Activated naive CD4-positive, alpha-beta T cell treated with Interleukin-2 at 50 U/mL for 16 hours (primary cell): ENCODE measurements around the gene TECPR2.
"Not testable (repeated sequence)": the region's sequence is repeated elsewhere in the genome, so short reads cannot be mapped to it uniquely, and the experiment has no call there.

Experiments
- DNase-seq: peaks from one replicate; pipeline ENCODE4 v3.0.0-alpha.2; 2020

Gene TECPR2

GRCh38 chr14:102513899-102514772, 151.4 kb downstream of the TECPR2 start:
- DNase-seq = no peak

- DNase-seq = no peak
These were observed 152.4 kb downstream of the TECPR2 start for GRCh38 chr14:102514987-102515733.

- DNase-seq = peak; percentile 63
These were observed 154.0 kb downstream of the TECPR2 start for GRCh38 chr14:102516531-102517391.

GRCh38 chr14:102517392-102518062, 154.8 kb downstream of the TECPR2 start:
- no peak for DNase-seq

- no peak for DNase-seq
These were observed 155.4 kb downstream of the TECPR2 start for GRCh38 chr14:102518063-102518648.

GRCh38 chr14:102519709-102520108, 157.0 kb downstream of the TECPR2 start:
- not testable (repeated sequence) for DNase-seq

- DNase-seq = no peak
These were observed 160.4 kb downstream of the TECPR2 start for GRCh38 chr14:102523200-102523568.

- DNase-seq = no peak
These were observed 161.1 kb downstream of the TECPR2 start for GRCh38 chr14:102523569-102524450.

GRCh38 chr14:102524451-102525218, 161.9 kb downstream of the TECPR2 start:
- peak; percentile 93 for DNase-seq

- peak; percentile 27 for DNase-seq
These were observed 162.6 kb downstream of the TECPR2 start for GRCh38 chr14:102525219-102525928.

- no peak for DNase-seq
These were observed 163.3 kb downstream of the TECPR2 start for GRCh38 chr14:102525929-102526497.

GRCh38 chr14:102528431-102529170, 165.9 kb downstream of the TECPR2 start:
- DNase-seq = no peak

- no peak for DNase-seq
These were observed 168.2 kb downstream of the TECPR2 start for GRCh38 chr14:102530828-102531478.

GRCh38 chr14:102532204-102532658, 169.5 kb downstream of the TECPR2 start:
- DNase-seq = no peak

- DNase-seq = no peak
These were observed 175.3 kb downstream of the TECPR2 start for GRCh38 chr14:102537981-102538601.

- DNase-seq = no peak
These were observed 176.1 kb downstream of the TECPR2 start for GRCh38 chr14:102538602-102539543.
